DMS153 treated with DMSO at 0.1 percent for 48 hours (cell line): ENCODE results near the gene CC2D2A.

Source experiments
- DNase-seq: peaks from one replicate; lab custom pipeline; 2025; ENCODE audit not compliant: unreplicated experiment; lab: John Stamatoyannopoulos, UW

CC2D2A gene

GRCh38 chr4:15636818-15637217 is 167.1 kb downstream of the CC2D2A start:
- no peak for DNase-seq

GRCh38 chr4:15638418-15638817 is 168.7 kb downstream of the CC2D2A start:
- no peak for DNase-seq

- DNase-seq = no peak
Observed at GRCh38 chr4:15648600-15648999, 178.9 kb downstream of the CC2D2A start.

GRCh38 chr4:15649914-15650545 is 180.3 kb downstream of the CC2D2A start:
- DNase-seq = peak; percentile 24
